ENCODE results near the gene KMT5B. TPM values are rescaled to one million over a fixed set of nuclear protein-coding genes. Genes with fewer than 3 reads are reported as not detected.

Gene KMT5B
- total RNA-seq, 1 experiment from 2014 or later = 17.5 TPM

DNA sequence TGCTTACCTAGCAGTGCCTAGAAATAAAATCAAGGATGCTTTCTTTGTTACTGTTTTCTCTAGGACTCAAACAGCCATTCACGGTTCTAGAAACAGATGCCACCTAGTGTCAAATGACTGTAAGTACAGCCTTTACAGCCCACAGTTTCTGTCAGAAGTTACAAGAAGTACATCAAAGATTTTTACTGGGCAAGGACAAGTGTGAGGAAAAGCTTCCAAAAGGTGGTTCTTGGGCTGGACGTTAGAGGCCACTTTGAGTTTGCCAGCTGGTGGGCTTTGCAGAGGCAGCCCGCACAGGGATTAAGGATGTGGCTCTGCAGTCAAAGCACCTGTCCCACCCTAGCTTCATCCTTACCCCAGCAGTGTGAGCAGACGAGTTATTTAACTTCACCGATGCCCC is 6.9 kb downstream of the KMT5B start:
- Histone ChIP-seq H3K27me3 (ENCODE audit: control insufficient read depth, insufficient read depth, low read length) (no peaks in the 10 kb centered on the region), H3K36me3 (replicated peaks; ENCODE audit: control insufficient read depth, insufficient read depth, low read length) (no peaks in the 10 kb centered on the region), H3K4me3 (ENCODE audit: insufficient read depth, low read depth, low read length) (no peak overlapping the region)
- peak; percentile 41 for DNase-seq

DNA sequence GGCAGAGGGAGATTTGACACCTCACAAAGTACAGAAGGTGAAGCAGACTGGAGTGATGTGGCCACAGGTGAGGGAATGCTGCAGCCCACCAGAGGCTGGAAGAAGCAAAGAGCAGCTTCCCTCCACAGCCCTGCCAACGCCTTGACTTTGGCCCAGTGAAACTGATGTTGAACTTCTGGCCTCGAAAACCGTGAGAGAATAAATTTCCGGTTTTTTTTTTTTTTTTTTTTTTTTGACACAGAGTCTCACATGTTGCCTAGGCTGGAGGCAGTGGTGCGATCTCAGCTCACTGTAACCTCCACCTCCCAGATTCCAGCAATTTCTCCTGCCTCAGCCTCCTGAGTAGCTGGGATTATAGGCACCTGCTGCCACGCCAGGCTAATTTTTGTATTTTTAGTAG is 8.7 kb downstream of the KMT5B start:
- no peaks in the 10 kb centered on the region for H3K36me3 ChIP-seq (replicated peaks; ENCODE audit: control insufficient read depth, insufficient read depth, low read length)
- no peak overlapping the region for H3K4me3 ChIP-seq (ENCODE audit: insufficient read depth, low read depth, low read length)
- DNase-seq = no peak
- no peaks in the 10 kb centered on the region for H3K27me3 ChIP-seq (ENCODE audit: control insufficient read depth, insufficient read depth, low read length)

GRCh38 chr11:68202165-68202564 is 10.9 kb downstream of the KMT5B start:
- DNase-seq = no peak
- no peaks in the 10 kb centered on the region for H3K27me3 ChIP-seq (ENCODE audit: control insufficient read depth, insufficient read depth, low read length)
- no peaks in the 10 kb centered on the region for H3K36me3 ChIP-seq (replicated peaks; ENCODE audit: control insufficient read depth, insufficient read depth, low read length)
- H3K4me3 ChIP-seq (ENCODE audit: insufficient read depth, low read depth, low read length) = no peak overlapping the region

DNA sequence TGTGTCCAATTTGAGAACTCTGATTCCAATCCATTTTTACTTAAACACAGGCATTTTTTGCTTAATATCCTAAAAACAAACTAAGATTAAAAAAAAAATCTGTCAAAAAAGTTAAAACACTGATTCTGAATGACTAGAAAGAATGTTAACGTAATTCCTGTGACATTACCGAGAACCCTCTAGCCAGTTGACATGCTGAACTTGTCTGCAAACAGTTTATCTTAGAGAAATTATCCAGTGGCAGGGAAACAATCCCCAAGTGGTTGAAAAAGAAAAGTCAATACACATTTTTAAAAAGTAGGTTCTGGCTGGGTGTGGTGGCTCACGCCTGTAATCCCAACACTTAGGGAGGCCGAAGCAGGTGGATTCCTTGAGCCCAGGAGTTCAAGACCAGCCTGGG is 11.6 kb downstream of the KMT5B start:
- no peak for DNase-seq
- Histone ChIP-seq H3K4me3 (ENCODE audit: insufficient read depth, low read depth, low read length) (no peak overlapping the region), H3K36me3 (replicated peaks; ENCODE audit: control insufficient read depth, insufficient read depth, low read length) (no peaks in the 10 kb centered on the region), H3K27me3 (ENCODE audit: control insufficient read depth, insufficient read depth, low read length) (no peaks in the 10 kb centered on the region)

- Histone ChIP-seq H3K27me3 (ENCODE audit: control insufficient read depth, insufficient read depth, low read length) (no peaks in the 10 kb centered on the region), H3K36me3 (replicated peaks; ENCODE audit: control insufficient read depth, insufficient read depth, low read length) (no peaks in the 10 kb centered on the region), H3K4me3 (ENCODE audit: insufficient read depth, low read depth, low read length) (no peak overlapping the region)
- no peak for DNase-seq
These were observed 12.5 kb downstream of the KMT5B start for GRCh38 chr11:68200639-68201038.

- no peaks in the 10 kb centered on the region for H3K36me3 ChIP-seq (replicated peaks; ENCODE audit: control insufficient read depth, insufficient read depth, low read length)
- H3K4me3 ChIP-seq (ENCODE audit: insufficient read depth, low read depth, low read length) = no peak overlapping the region
- H3K27me3 ChIP-seq (ENCODE audit: control insufficient read depth, insufficient read depth, low read length) = no peaks in the 10 kb centered on the region
- DNase-seq = no peak
These were observed 13.7 kb downstream of the KMT5B start for GRCh38 chr11:68199295-68199987.

GRCh38 chr11:68196219-68196618 is 16.9 kb downstream of the KMT5B start:
- Histone ChIP-seq H3K36me3 (replicated peaks; ENCODE audit: control insufficient read depth, insufficient read depth, low read length) (no peaks in the 10 kb centered on the region), H3K4me3 (ENCODE audit: insufficient read depth, low read depth, low read length) (no peak overlapping the region), H3K27me3 (ENCODE audit: control insufficient read depth, insufficient read depth, low read length) (no peaks in the 10 kb centered on the region)
- DNase-seq = no peak

GRCh38 chr11:68194675-68195294 is 18.3 kb downstream of the KMT5B start:
- H3K27me3 ChIP-seq (ENCODE audit: control insufficient read depth, insufficient read depth, low read length) = no peaks in the 10 kb centered on the region
- DNase-seq = no peak
- H3K4me3 ChIP-seq (ENCODE audit: insufficient read depth, low read depth, low read length) = no peak overlapping the region
- no peaks in the 10 kb centered on the region for H3K36me3 ChIP-seq (replicated peaks; ENCODE audit: control insufficient read depth, insufficient read depth, low read length)

DNA sequence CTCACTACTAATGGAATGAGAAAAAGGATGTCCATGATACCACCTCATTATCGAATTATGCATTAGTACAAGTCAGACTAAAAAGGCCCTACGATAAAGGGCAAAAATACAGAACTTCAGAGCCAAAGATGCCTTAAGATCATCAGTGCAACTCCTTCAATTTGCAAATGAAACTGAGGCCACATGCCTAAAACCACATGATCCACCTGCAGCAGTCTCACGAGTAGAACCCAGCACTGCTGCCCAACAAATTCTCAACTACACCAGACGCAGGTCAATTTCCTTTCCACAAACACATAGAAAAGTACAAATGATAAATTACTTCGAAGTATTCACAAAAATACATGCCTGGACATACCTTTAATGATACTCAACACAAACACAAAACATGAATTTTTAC is 20.1 kb downstream of the KMT5B start:
- Histone ChIP-seq H3K36me3 (replicated peaks; ENCODE audit: control insufficient read depth, insufficient read depth, low read length) (no peaks in the 10 kb centered on the region), H3K4me3 (ENCODE audit: insufficient read depth, low read depth, low read length) (no peak overlapping the region), H3K27me3 (ENCODE audit: control insufficient read depth, insufficient read depth, low read length) (no peaks in the 10 kb centered on the region)
- no peak for DNase-seq

- no peak for DNase-seq
- Histone ChIP-seq H3K27me3 (ENCODE audit: control insufficient read depth, insufficient read depth, low read length) (no peaks in the 10 kb centered on the region), H3K36me3 (replicated peaks; ENCODE audit: control insufficient read depth, insufficient read depth, low read length) (no peaks in the 10 kb centered on the region; the same call in 1 of the 2 replicates), H3K4me3 (ENCODE audit: insufficient read depth, low read depth, low read length) (no peak overlapping the region)
These were observed 21.2 kb downstream of the KMT5B start for GRCh38 chr11:68191661-68192579.

DNA sequence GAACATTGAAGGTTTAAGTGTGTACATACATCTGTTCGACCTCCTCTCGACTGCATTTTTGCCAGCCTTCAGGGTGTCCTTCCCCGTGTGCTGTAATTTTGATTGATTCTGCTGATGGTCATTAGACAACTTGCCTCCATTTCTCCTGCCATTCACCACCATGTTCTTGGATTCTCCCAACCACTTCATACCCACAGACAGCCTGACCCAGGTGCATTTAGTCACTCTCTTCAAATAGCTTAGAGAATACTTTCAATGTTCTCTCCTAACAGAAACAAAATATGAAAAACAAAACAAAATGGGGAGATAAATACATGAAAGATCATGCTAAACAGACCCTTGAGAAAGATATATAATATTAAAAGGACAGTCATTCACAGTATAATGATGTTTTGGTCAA is 23.2 kb downstream of the KMT5B start:
- Histone ChIP-seq H3K27me3 (ENCODE audit: control insufficient read depth, insufficient read depth, low read length) (no peaks in the 10 kb centered on the region), H3K4me3 (ENCODE audit: insufficient read depth, low read depth, low read length) (no peak overlapping the region), H3K36me3 (replicated peaks; ENCODE audit: control insufficient read depth, insufficient read depth, low read length) (peaks cover 1% of the 10 kb centered on the region)
- DNase-seq = no peak

GRCh38 chr11:68189082-68189481 is 24.0 kb downstream of the KMT5B start:
- Histone ChIP-seq H3K4me3 (ENCODE audit: insufficient read depth, low read depth, low read length) (no peak overlapping the region), H3K27me3 (ENCODE audit: control insufficient read depth, insufficient read depth, low read length) (no peaks in the 10 kb centered on the region), H3K36me3 (replicated peaks; ENCODE audit: control insufficient read depth, insufficient read depth, low read length) (peaks cover 1% of the 10 kb centered on the region)
- no peak for DNase-seq

- Histone ChIP-seq H3K36me3 (replicated peaks; ENCODE audit: control insufficient read depth, insufficient read depth, low read length) (peaks cover 1% of the 10 kb centered on the region), H3K4me3 (ENCODE audit: insufficient read depth, low read depth, low read length) (no peak overlapping the region), H3K27me3 (ENCODE audit: control insufficient read depth, insufficient read depth, low read length) (no peaks in the 10 kb centered on the region)
- peak; percentile 18 for DNase-seq
These were observed 27.0 kb downstream of the KMT5B start for GRCh38 chr11:68186061-68186460.

- Histone ChIP-seq H3K36me3 (replicated peaks; ENCODE audit: control insufficient read depth, insufficient read depth, low read length) (peaks cover 1% of the 10 kb centered on the region), H3K4me3 (ENCODE audit: insufficient read depth, low read depth, low read length) (no peak overlapping the region), H3K27me3 (ENCODE audit: control insufficient read depth, insufficient read depth, low read length) (no peaks in the 10 kb centered on the region)
- no peak for DNase-seq
These were observed 31.2 kb downstream of the KMT5B start for GRCh38 chr11:68181719-68182451.

Measured in H7 (cell line).